HG03139 (cell line): ENCODE results near the gene EFS.
"Not testable (repeated sequence)": the region's sequence is repeated elsewhere in the genome, so short reads cannot be mapped to it uniquely, and the experiment has no call there.

Experiments
- ATAC-seq: cut with Tn5 transposase; IDR thresholded peaks from one replicate; pipeline ENCODE4 v1.9.1; 2021; ENCODE audit not compliant: unreplicated experiment

The EFS gene

DNA sequence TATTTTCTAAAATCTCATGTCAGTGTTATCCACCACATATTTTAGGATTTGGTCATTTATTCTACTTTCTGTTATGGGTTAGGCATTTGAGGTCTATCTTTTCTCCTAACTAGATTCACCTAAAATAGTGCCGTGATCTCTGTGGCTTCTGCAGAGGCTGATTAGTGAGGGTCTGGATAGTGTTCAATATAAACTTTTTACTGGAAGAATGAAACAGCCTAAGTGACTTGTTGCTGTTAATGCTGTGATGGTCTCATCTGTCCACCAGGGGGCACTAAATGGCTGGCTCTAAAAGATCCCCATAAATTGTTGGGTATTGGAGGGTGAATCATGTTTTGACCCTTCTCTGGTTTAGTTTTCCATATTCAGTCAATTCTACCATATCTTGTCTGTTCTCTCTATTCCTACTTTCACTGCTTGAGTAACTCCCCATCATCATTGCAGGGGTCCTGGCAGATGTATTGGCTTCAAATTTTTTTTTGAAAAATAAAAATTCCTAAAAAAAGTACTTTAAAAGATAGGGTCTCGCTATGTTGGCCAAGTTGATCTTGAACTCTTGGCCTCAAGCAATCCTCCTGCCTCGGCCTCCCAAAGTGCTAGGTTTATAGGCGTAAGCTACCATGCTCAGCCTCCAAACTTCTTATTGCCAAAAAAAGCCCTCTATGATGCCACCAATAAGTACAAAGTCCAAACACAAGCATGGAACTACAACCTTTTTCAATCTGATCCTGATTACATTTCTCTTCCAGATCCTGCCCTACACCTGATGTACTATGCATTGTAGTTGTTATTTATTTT lies 36.8 kb downstream of the EFS start:
- ATAC-seq: no peak

GRCh38 chr14:23326491-23327332 lies 38.3 kb downstream of the EFS start:
- ATAC-seq: no peak

- not testable (repeated sequence) for ATAC-seq
Measured at GRCh38 chr14:23325746-23326145, 39.2 kb downstream of the EFS start.

DNA sequence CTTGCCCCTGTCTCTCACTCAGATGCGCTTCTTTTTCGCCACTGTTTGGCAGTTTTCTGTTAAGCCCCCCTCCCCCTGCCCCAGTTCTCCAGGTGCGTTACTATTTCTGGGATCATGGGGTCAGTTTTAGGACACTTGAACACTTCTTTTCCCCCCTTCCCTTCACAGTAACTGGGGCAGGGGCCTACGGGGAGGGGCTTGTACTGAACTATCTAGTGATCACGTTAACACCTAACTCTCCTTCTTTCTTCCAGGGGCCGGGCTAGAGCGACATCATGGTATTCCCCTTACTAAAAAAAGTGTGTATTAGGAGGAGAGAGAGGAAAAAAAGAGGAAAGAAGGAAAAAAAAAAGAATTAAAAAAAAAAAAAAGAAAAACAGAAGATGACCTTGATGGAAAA lies 40.0 kb downstream of the EFS start:
- no peak for ATAC-seq

- no peak for ATAC-seq
Measured at GRCh38 chr14:23324455-23324846, 40.5 kb downstream of the EFS start.

DNA sequence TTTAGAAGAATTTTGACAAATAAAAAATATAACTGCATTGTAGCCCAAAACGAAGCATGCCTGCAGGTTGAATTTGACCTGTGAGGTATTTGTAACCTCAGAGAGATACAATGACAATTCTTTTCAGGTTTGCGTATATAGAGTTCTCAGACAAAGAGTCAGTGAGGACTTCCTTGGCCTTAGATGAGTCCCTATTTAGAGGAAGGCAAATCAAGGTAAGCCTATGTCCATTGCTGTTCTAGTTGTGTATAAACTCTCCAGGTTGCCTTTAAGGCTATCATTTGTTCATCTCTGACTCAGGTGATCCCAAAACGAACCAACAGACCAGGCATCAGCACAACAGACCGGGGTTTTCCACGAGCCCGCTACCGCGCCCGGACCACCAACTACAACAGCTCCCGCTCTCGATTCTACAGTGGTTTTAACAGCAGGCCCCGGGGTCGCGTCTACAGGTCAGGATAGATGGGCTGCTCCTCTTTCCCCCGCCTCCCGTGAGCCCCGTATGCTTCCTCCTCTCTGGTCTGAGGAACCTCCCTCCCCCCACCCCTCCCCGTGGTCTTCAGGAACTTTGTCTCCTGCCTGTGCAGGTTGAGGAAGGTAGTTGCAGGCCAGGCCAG lies 41.0 kb downstream of the EFS start:
- ATAC-seq: no peak

- ATAC-seq: no peak
Measured at GRCh38 chr14:23322568-23323517, 42.1 kb downstream of the EFS start.

GRCh38 chr14:23321572-23322547 lies 43.1 kb downstream of the EFS start:
- ATAC-seq: no peak

DNA sequence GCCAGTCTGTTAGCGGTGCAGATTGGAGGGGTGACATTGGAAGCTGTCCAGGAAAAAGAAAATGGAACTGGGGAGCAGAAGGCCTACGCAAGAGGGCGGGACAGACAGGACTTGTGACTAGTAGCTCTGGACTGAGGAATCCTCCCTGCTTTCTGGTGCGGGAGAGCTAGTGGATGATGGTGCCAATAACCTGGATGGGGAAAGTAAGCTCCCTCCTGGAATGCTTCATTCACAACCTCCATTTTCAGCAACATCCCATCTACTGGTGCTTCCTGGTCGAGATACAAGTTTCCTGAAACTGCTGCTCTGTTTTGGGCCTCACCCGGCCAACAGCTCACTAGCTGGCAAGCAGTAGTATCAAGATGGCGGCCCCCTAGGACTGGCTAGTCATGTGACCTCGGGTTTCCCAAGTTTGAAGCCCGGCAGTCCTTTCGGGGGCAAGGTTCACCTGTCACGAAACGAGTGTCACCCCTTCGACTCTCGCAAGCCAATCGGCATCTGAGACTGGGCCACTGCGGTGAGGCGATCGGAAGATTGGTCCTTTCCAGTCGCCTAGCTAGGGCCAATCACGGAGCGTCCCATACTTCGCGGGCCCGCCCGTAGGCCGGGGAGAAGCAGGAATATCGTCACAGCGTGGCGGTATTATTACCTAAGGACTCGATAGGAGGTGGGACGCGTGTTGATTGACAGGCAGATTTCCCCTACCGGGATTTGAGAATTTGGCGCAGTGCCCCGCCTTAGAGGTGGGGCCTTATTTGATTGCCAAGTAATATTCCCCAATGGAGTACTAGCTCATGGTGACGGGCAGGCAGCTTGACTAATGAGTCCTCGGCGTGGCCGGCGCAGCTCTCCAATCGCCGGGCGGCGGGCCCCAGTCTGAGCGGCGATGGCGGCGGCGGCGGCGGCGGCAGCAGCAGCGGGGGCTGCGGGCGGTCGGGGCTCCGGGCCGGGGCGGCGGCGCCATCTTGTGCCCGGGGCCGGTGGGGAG lies 44.1 kb downstream of the EFS start, which contains the start of gene PABPN1:
TSS of gene PABPN1 (plus strand) at position 874 of the 988 bp plus-strand sequence. CDS start at position 887, 13 bp downstream.
- ATAC-seq: peak; percentile 82

- no peak for ATAC-seq
Measured at GRCh38 chr14:23319746-23320583, 45.0 kb downstream of the EFS start.

DNA sequence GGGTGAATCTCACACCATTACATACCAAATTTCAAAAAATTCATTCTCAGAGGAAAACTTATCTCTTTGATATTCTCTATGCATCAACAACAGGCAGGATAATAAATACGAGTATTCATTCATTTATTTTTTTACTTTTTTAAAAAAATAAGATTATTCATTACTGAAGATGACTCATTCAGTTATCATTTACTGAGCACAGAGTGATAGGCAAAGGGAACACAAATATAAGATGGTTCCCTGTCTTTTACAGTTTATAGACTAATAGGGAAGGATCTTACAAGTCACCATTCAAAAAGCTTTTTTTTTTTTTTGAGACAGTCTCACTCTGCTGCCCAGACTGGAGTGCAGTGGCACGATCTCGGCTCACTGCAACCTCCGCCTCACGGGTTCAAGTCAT lies 48.7 kb downstream of the EFS start:
- ATAC-seq: no peak

DNA sequence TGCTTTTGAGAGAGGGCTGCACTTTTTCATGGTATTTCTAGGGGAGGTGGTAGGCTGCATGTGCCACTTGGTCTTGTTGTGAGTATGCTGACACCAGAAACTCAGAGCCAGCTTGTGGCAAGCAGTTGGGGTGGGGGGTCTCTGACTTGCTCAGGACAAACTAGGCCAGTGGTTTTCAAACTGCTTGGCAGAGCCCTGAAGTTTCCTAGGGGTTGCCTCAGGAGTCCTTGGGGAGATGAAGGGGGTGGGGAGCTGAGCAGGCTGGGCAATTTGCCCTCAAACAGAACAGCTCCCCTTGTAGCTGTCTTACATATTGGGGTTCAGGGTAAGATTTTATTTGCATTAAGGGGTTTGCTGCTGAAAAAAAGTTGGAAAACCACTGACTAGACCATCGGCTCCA lies 54.4 kb downstream of the EFS start:
- ATAC-seq: no peak

GRCh38 chr14:23308721-23309445 lies 56.1 kb downstream of the EFS start:
- no peak for ATAC-seq

GRCh38 chr14:23307687-23308644 lies 57.0 kb downstream of the EFS start:
- no peak for ATAC-seq

- ATAC-seq: no peak
Measured at GRCh38 chr14:23307146-23307530, 57.8 kb downstream of the EFS start.
